GM19023 (cell line): ENCODE measurements around the gene ZNF800.
"Not testable (repeated sequence)": the region's sequence is repeated elsewhere in the genome, so short reads cannot be mapped to it uniquely, and the experiment has no call there.

Experiments used
- ATAC-seq: cut with Tn5 transposase; IDR thresholded peaks from one replicate; pipeline ENCODE4 v1.9.1; 2021; ENCODE audit warnings: mild to moderate bottlenecking, moderate library complexity; ENCODE audit not compliant: unreplicated experiment

Gene ZNF800

GRCh38 chr7:127392566-127393367 lies at the start of gene ZNF800:
Gene ZNF800 (minus strand): TSS chr7:127392708. CDS start chr7:127391557, 1,151 bp downstream.
- peak; percentile 82 for ATAC-seq

- ATAC-seq, result no peak
Measured at GRCh38 chr7:127440206-127440605, 47.7 kb upstream of the ZNF800 start.

- ATAC-seq, result no peak
Measured at GRCh38 chr7:127438836-127439235, 46.3 kb upstream of the ZNF800 start.

- no peak for ATAC-seq
Measured at GRCh38 chr7:127437837-127438236, 45.3 kb upstream of the ZNF800 start.

- no peak for ATAC-seq
Measured at GRCh38 chr7:127437241-127437640, 44.7 kb upstream of the ZNF800 start.

GRCh38 chr7:127429281-127429680 lies 36.8 kb upstream of the ZNF800 start:
- ATAC-seq, result not testable (repeated sequence)

- ATAC-seq, result no peak
Measured at GRCh38 chr7:127419196-127419595, 26.7 kb upstream of the ZNF800 start.

GRCh38 chr7:127418459-127418858 lies 26.0 kb upstream of the ZNF800 start:
- ATAC-seq, result no peak

- peak; percentile 79 for ATAC-seq
Measured at GRCh38 chr7:127417346-127417745, 24.8 kb upstream of the ZNF800 start.

GRCh38 chr7:127415060-127415742 lies 22.7 kb upstream of the ZNF800 start:
- ATAC-seq, result no peak

- peak; percentile 38 for ATAC-seq
Measured at GRCh38 chr7:127413962-127414361, 21.5 kb upstream of the ZNF800 start.

- no peak for ATAC-seq
Measured at GRCh38 chr7:127413326-127413725, 20.8 kb upstream of the ZNF800 start.

GRCh38 chr7:127411176-127411575 lies 18.7 kb upstream of the ZNF800 start:
- ATAC-seq, result no peak

- no peak for ATAC-seq
Measured at GRCh38 chr7:127409629-127410028, 17.1 kb upstream of the ZNF800 start.

- ATAC-seq, result peak; percentile 79
Measured at GRCh38 chr7:127404286-127405072, 12.0 kb upstream of the ZNF800 start.

GRCh38 chr7:127396184-127396583 lies 3.7 kb upstream of the ZNF800 start:
- no peak for ATAC-seq

- ATAC-seq, result not testable (repeated sequence)
Measured at GRCh38 chr7:127395104-127395503, 2.6 kb upstream of the ZNF800 start.

GRCh38 chr7:127393368-127394058 lies 1.0 kb upstream of the ZNF800 start:
- no peak for ATAC-seq

GRCh38 chr7:127392182-127392565 lies 334 bp downstream of the ZNF800 start:
- ATAC-seq, result no peak

- ATAC-seq, result peak; percentile 52
Measured at GRCh38 chr7:127391591-127392181, 822 bp downstream of the ZNF800 start.
